Pulmonary artery endothelial cell (primary cell): ENCODE results near the gene BPIFA2. TPM values are rescaled to one million over a fixed set of nuclear protein-coding genes. Genes with fewer than 3 reads are reported as not detected.
"Not testable (repeated sequence)": the region's sequence is repeated elsewhere in the genome, so short reads cannot be mapped to it uniquely, and the experiment has no call there.

Experiments used
- DNase-seq: peaks from one replicate; pipeline ENCODE4 v3.0.0-alpha.2; 2011; ENCODE audit warnings: low read depth, low spot score
- total RNA-seq: library from RNA; depleted of rRNA; stranded (reverse); fragments of >200 nt; gene quantifications from 2 replicates; pipeline ENCODE4 v1.2.3, GENCODE V29; 2014

BPIFA2 gene
- total RNA-seq, result not detected in 2 replicates

- no peak for DNase-seq
Measured at GRCh38 chr20:33167859-33168258, at the start of gene BPIFA2. BPIFA2 (plus strand) TSS chr20:33168159; CDS start chr20:33169146, 987 bp downstream.

- no peak for DNase-seq
Measured at GRCh38 chr20:33119725-33120720, 47.9 kb upstream of the BPIFA2 start.

DNA sequence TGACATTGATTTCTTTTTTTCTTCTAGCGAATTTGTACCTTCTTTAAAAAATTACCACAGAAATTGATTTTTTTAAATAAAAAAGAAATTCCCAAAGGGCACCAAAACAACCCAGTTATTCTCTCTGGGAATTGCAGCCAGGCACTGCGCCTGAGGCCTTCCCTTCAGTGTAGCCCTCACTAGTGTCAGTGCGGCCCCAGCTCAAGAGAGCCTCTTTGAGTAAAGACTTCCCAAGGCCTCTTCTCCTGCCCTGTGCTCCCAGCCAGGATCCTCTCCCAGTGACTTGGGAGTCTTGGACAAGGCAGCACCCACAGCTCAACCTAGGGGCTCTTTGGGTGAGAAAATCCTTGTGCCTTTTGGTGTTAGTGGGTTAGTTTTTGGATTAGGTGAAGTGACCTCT is 47.0 kb upstream of the BPIFA2 start:
- no peak for DNase-seq

GRCh38 chr20:33122297-33122696 is 45.7 kb upstream of the BPIFA2 start:
- DNase-seq, result not testable (repeated sequence)

DNA sequence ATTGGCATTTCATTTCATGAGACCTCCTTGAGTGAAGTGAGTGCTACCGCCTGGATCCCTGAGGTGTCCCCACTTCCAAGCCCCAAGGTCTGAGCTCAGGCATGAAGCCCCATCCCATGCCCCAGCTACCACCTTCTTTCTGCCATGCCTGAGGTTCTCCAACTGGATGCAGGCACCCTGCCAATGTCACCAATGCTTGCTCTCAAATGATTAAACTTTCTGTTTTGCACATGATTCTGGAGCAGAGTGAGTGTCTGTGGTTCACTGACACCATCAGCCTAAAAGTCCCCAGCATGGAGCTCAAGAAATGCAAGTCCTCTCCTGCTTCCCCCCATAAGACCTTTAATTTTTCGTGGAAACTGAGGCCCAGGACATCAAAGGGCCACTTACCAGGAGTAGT is 43.7 kb upstream of the BPIFA2 start:
- no peak for DNase-seq

DNA sequence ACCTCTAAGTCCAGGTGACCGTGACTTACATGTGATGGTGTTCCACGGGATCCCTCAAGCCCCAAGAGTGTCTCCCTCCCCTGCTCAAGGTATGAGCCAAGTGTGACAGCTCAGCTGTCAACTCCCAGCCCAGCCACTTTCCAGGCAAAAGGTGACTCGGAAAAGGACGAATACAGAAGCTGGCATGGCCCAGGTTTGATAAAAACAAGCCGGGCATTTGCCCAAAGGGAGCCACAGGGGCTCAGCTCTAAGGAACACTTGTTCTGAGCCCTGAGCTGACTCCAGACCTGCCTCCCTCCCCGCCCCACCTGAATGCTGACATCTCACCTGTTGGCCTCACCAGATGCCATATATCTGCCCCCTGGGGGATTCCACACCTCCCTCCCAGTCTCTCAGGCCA is 43.0 kb upstream of the BPIFA2 start:
- no peak for DNase-seq

- DNase-seq, result no peak
Measured at GRCh38 chr20:33125983-33126382, 42.0 kb upstream of the BPIFA2 start.

- no peak for DNase-seq
Measured at GRCh38 chr20:33127422-33128097, 40.4 kb upstream of the BPIFA2 start.

DNA sequence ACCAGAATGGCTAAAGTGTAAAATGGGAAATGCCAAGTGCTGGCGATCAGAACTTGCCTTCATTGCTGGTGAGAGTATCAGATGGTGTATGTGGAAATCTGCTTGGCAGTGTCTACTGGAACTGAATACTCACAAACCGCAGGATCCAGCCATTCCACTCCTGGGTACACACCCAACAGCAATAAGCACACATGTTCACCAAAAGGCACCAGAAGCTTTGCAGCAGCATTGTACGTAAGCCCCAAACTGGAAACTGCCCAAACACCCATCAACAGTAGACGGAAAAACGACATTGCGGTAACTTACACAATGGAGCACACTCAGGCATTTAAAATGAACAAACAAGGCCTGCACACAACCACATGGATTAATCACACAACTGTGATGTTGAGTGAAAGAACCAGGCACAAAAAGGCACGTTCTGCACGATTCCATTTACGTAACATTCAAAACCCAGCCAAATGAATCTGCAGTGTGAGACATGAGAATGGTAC is 37.3 kb upstream of the BPIFA2 start:
- DNase-seq, result no peak

- no peak for DNase-seq
Measured at GRCh38 chr20:33131949-33132473, 35.9 kb upstream of the BPIFA2 start.

DNA sequence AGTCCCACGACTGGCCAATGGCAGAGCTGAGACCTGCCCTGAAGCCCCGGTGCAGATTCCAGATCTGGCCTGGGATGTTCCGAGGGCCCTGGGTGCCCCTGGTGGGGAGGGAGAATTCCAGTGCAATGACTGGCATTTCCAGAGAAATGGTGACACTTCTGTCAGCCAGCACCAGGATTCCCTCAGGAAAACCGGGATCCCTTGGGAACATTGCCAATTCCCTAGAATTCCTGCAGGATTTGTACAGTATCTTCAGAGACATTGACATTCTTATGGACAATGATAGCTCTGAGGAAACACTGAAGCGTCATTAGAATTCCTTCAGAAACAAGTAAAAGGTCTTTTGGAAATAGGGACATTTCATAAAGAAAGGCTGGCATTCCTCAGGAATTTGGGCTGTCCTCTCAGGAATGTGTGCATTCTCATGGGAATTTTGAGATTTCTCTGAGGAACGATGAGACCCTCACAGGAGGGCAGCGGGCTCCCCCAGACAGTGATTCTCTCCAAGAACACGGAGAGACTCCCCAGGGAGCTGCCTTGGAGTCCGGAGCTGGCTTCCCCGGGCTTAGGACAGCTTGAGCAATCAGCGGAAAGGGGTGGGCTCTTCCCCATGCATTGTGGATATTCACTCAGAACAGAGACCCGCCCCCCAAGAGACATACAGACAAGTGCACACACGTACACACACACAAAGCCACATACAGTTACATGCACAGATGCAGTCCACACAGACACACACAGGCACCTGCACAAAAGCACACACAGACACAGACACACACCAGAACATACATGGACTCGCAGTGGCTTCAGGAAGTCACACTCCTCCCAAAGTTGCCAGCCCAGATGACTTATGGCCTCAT is 35.2 kb upstream of the BPIFA2 start:
- no peak for DNase-seq

DNA sequence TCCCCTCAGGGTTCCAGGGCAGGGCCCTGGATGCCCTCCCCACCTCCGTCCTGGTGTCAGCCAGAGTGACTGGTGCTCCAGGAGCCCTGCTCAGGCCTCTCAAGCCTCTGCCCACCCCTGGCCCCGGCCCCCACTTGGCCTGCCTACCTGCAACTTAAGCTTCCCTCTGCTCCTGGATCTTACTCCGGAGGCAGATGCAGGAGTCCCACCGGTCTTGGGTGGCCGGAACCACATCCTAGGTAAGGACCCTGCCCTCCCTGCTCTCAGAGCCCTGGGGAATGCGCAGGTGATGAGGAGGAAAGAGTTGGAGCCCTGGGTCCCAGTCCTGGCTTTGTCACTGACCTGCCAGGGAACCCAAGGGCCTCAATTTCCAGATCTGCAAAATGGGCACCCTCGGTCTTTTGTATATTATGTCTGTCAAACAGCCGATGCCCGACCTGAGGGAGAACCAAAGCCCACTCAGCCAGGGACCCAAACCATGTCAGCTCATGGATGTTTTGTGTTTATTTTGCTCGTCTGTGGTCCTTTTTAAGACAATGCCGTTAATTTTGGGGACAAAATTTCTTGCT is 34.5 kb upstream of the BPIFA2 start:
- no peak for DNase-seq

GRCh38 chr20:33137195-33137594 is 30.8 kb upstream of the BPIFA2 start:
- DNase-seq, result no peak

DNA sequence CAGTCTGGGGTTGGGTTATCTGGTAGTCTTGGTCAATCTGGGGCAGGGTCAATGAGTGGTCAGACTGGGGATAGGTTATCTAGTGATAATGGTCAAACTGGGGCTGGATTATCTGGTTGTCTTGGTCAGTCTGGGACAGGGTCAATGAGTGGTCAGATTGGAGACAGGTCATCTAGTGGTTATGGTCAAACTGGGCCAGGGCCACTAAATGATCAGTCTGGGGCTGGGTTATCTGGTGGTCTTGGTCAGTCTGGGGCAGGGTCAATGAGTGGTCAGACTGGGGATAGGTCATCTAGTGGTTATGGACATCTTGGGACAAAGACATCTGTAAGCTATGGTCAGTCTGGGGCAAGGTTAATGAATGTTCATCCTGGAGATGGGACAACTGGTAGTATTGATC is 28.5 kb upstream of the BPIFA2 start:
- no peak for DNase-seq

DNA sequence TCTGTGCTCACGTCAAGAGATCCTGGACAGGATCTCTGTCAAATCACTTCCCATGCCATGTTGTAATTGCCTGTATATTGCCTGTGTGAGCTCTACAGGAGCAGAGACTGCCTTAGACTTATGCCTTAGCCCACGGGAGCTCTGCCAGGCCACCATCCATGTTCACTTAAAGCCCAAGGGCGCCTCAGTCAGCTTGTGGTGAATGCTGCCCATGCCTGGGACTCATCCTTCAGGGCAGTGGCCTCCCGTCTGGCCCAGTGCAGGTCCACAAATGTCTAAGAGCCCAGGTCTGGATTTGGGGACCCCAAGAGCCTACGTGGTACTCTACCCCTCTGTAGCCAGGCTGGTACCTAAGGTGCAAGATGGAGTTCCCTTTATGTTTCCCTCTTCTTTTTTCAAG is 22.4 kb upstream of the BPIFA2 start:
- no peak for DNase-seq

DNA sequence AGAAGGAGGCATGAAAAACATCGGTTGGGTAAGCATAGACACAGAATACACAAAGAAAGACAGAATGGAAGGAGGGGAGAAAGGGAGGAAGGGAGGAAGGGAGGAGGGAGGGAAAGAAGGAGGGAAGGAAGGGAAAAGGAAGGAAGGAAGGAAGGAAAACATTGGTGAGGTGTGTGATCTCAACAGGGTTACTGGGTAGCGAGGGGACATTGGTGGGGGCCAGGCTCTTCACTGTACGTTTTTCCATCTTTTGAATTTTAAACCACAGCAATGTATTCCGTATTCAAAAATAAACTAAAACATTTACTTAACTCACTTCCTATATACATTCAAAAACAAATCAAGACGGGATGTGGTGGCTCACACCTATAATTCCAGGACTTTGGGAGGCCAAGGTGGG is 20.7 kb upstream of the BPIFA2 start:
- no peak for DNase-seq

GRCh38 chr20:33148040-33148439 is 19.9 kb upstream of the BPIFA2 start:
- DNase-seq, result no peak

GRCh38 chr20:33154252-33154651 is 13.7 kb upstream of the BPIFA2 start:
- no peak for DNase-seq

- DNase-seq, result no peak
Measured at GRCh38 chr20:33158637-33159385, 9.1 kb upstream of the BPIFA2 start.

DNA sequence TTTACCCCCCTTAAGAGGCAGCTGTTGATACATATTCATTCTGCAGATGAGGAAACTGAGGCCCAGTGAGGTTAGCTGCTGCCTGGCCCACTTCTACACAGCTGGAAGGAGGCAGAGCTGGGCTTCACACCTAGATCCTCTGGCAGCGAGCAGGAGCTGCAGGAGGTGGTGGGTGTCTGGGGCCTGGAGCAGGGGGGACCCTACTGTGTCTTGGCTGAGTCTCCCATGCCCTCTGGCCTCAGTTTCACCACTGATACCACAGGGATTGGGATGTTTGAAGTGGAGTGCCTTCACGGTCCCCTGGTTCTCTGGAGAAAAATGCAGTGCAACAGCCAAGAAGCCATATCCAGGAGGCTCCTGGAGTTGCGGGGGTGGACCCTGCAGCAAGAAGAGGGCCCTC is 8.2 kb upstream of the BPIFA2 start:
- no peak for DNase-seq
